IPS-18c (cell line): Measurements from ENCODE around the gene FTHL17.

Source experiments
- H3K4me3 ChIP-seq: 2 replicates; pipeline ENCODE4 v1.7.0; 2013; ENCODE audit warnings: low read depth, mild to moderate bottlenecking, low read length, moderate library complexity; ENCODE audit not compliant: insufficient read depth
- H3K9me3 ChIP-seq: one replicate; pipeline ENCODE4 v1.6.1; 2013; ENCODE audit warnings: mild to moderate bottlenecking, low read length, moderate library complexity; ENCODE audit not compliant: control insufficient read depth, insufficient read depth

Gene FTHL17

DNA sequence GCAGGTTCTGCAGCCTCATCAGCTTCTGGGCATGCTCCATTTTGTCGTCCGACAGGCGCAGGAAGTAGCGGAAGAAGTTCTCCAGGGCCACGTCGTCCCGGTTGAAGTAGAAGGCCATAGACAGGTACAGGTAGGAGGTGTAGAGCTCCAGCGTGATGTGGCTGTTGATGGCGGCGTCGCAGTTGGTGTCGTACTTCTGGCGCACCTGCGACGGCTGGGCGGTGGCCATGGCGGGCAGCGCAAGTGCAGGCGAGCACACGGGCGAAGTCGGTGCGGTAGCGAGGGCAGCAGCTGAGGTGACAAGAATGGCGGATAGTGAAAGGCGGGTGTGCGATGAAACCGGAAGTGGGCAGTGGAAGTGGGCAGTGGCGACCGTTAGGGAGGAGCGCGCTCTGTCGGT lies at the start of gene FTHL17:
TSS of gene FTHL17 (minus strand) at position 317 of the 400 bp plus-strand sequence. CDS start at position 229, 88 bp downstream.
- no peak within 1 kb of the TSS; the same call in 1 of the 2 replicates for H3K4me3 ChIP-seq
- peaks cover 8% of the 10 kb centered on the region for H3K9me3 ChIP-seq

DNA sequence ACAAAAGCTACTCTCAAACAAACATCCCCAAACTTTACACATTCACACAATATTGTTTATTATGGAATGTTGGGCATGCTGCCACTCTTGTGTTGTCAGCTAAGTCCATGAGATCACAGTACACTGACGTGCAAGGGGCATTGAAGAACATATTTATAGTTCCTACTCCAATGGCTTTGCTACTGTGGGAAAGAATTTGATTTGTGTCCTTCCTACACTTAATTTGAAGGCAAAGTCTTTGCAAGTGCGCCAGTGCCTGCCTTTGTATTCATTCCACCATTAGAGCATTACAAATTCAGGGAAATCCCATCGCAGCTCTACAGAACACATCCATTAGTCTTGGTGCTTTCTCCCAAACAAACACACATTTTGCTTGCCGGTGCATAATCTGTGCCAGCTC lies 45.4 kb upstream of the FTHL17 start:
- Histone ChIP-seq H3K9me3 (no peaks in the 10 kb centered on the region), H3K4me3 (no peak overlapping the region)

DNA sequence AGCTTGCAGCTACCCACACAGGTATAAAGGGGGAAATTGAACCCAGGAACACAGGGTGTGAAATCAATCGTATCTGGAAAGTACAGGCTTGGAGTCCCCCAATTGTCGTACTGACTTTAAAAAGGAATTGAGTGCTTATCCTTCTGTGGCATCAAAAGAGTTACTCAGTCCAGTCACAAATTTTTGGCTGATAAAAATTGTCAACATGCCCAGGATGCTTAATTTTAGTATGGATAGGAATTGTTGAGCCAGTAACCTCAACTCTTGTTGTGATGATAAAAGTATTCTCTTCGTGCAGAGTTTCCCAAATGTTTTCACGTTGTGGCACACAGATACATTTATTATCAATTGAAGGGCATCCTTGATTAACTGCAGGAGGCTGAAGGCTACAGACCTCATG lies 43.6 kb upstream of the FTHL17 start:
- H3K4me3 ChIP-seq = no peak overlapping the region
- no peaks in the 10 kb centered on the region for H3K9me3 ChIP-seq

DNA sequence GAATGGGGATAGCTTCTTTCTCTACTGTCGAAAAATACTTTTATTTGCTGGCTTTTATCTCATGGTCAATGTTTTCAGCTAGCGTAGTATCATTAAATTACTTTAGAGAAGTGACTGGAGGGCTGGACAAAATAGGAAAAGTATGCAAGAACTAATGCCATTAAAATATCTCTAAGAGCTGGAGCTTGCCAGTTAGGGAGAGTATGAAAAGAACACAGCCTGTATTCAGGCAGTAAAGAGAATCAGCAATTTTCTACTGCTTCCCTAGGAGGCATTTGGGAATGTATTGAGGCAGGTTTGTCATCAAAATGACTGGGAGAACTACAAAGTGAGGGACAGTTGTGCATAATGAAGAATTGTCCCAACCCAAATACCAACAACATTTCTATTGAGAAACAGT lies 43.0 kb upstream of the FTHL17 start:
- Histone ChIP-seq H3K9me3 (no peaks in the 10 kb centered on the region), H3K4me3 (no peak overlapping the region)

DNA sequence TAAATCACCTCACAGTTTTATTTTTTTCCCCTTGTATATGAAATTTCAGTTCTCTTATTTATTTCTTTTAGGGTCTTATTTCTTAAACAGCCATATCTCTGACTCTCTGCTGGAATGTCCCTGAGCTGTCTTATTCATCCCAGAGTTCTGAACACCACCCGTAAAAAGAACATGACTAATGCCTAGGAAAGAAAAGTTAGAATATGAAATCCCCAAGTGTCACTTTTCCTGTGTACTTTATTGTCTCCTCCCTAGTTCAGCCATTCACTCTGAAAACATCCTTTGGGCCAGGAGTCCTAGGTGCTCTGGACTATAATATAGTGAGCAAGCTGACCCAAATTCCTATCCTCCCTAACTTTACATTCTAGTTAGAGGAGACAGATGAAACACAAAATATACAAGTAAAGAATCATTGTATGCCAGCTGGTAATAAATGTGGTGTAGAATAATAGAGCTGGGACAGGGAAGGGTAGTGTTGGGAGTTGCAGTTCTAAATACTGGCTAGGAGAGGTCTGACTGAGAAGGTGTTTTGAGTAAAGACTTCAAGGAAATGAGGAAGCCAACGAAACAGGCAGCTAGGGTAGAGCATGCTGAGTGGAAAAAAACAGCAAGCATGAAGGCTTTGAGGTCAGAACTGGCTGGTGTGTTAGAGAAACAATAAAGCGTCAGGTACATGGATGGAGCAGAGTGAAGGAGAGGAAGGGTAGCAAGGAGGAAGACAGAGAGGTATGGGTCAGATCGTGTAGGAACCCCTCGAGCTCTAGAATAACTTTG lies 40.6 kb upstream of the FTHL17 start:
- H3K4me3 ChIP-seq = no peak overlapping the region
- H3K9me3 ChIP-seq = no peaks in the 10 kb centered on the region

DNA sequence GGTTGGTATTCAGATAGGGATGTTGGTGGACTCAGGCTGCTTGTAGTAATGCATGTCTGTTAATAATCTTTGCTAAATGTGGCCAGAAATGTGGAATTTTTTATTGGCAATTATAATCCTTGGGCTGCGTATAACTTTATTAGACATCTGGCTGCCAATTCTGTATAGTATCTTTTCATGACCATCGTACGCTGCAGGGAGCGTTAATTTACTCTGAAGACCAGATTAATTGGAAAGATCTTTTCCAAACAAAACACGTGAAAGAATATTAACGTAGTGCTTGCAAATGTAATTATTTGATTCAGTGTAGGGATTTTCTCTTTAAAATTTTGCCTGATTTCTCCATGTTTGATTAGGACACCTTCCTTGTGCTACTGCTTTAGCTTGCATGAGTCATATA lies 38.8 kb upstream of the FTHL17 start:
- Histone ChIP-seq H3K9me3 (no peaks in the 10 kb centered on the region), H3K4me3 (no peak overlapping the region)

DNA sequence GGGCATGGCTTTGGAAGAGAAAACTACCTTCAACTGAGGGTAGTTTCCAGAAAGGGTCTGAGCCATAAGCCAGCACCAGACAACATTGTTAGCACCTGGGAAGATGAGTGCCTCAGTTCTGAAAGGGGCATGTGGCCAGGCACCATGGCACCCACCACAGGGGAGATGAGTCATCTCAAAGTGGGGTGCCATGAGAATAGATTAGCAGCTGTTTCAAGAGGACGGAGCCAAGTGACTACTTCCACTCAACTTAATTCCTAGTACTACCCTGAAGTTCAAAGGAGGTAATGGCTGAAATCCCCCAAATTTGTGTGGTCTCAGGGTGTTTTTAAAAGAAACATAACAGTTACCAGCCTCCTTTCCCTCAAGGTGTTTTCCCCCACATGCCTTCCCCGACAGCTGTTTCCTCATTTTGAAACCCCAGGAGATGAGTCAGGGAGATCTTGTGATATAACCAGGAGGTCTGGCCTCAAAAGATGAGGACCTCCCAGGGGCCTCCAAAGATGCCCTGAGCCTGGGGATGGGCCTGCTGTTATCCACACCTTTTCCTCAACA lies 27.8 kb upstream of the FTHL17 start:
- no peak overlapping the region for H3K4me3 ChIP-seq
- H3K9me3 ChIP-seq = no peaks in the 10 kb centered on the region

DNA sequence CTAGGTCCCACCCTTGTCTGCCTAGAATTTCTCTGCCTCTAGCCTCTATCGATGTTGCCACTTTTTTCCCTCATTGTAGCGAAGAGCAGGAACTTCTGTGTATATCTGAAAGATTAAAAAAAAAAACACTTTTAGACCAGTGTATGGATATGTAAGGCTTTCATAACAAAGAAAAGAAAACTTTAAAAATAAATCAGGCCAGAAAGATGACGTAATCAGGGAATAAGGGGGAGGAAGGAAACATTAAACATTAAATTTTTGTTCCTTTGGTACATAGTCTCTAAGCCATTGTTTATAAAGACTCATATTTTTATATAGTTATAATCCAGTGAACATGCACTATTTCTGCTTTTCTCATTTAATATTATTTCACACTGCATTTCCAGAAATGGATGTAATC lies 26.2 kb upstream of the FTHL17 start:
- H3K4me3 ChIP-seq = no peak overlapping the region
- peaks cover 2% of the 10 kb centered on the region for H3K9me3 ChIP-seq

DNA sequence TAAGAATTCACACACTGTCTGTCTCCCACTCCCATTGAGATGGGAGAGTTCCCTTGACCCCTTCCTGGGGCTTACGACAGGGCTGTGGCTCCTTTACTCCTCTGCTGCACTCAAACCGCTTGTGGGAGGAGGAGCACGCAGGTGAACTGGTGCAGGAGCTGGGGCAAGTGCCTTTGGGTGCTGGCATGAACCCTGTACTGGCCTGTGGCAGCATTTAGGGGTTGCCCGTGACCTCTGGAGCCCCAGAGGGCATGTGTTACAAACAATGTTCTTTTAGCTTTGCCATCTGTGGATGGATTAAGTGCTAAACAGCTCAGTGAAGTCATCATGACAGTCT lies 21.8 kb upstream of the FTHL17 start:
- H3K9me3 ChIP-seq = peaks cover 2% of the 10 kb centered on the region
- no peak overlapping the region for H3K4me3 ChIP-seq

DNA sequence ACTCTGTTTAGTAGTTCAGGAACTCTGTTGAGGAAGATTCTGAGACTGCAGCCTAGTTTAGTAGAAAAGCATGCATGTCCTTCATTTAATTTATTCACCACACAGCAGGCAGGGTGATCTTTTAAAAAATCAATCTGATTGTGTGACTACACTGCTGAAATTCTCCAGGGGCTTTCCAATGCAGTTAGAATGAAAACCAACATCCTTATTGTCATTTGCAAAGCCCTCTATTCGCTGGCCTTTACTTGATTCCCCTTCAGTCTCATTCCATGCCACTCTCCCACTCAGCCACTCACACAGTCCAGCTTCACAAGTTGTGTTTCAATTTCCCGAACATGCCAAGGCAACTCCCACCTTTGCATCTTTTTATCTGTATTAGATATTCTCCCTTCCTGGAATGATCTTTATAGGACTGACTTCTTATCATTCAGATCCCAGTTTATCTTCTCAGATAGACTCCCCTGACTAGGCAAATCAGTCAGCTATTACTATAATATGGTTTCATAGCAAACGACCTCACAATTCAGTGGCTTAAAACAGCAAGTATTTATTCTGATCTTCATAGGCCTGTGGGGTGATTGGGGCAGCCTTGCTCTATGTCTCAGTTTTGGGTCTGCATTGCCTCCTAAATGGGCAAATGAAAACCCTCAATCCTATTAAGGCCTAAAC lies 21.3 kb upstream of the FTHL17 start:
- Histone ChIP-seq H3K9me3 (peaks cover 2% of the 10 kb centered on the region), H3K4me3 (no peak overlapping the region)

DNA sequence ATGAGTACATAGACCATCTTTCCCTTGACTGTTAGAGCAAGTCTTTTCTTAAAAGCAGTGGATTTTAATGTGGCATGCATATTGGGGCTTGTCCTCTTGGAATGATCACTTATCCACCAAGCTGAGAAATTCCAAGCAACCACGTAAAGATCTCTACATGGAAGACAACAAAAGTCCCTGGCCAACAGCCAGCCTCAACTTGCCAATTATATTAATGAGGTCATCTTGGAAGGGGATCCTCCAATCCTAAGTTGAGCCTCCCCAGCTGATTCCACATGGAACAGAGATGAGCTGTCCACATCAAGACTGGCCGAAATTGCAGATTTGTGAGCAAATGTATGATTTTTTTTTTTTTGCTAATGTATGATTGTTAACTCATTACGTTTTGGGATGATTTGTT lies 20.6 kb upstream of the FTHL17 start:
- no peak overlapping the region for H3K4me3 ChIP-seq
- peaks cover 2% of the 10 kb centered on the region for H3K9me3 ChIP-seq

DNA sequence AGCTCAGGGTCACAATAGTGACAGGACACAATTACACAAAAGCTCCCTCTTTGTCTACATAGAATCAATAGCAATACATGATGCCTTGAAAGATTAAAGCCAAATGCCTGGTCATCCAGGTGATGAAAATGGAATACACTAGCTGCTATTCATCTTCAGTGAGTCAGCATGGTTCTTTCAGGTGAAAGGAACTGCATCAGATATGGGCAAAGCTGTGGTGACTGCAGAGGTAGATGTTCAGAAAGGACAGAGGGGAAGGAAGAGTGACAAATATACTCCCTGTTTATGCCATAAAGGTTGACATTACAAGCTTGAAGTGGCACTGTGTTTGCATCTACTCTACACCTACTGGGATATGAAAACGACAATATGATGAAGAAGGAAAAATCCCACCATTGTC lies 20.0 kb upstream of the FTHL17 start:
- no peak overlapping the region for H3K4me3 ChIP-seq

DNA sequence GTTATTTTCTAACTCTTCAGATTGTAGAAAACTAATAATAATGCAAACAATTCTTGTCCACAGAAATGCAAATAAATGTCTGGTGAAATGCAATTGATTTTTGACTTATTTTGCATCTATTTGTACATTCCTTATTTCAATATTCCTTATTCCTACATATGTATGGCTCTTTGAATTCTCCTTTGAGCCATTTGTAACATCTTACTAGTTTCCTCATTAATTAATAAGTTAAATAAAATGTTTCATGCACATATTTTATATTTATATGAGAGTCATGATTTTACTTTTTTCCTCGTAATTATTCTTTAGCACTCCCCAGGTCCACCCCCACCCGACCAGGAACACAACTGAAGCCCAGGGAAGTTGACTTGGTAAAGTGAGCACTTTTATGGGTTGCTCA lies 2.7 kb upstream of the FTHL17 start:
- Histone ChIP-seq H3K4me3 (no peak overlapping the region), H3K9me3 (peaks cover 8% of the 10 kb centered on the region)

More for the DNA sequence above, 20.0 kb upstream of the FTHL17 start:
- H3K9me3 ChIP-seq = peaks cover 2% of the 10 kb centered on the region

DNA sequence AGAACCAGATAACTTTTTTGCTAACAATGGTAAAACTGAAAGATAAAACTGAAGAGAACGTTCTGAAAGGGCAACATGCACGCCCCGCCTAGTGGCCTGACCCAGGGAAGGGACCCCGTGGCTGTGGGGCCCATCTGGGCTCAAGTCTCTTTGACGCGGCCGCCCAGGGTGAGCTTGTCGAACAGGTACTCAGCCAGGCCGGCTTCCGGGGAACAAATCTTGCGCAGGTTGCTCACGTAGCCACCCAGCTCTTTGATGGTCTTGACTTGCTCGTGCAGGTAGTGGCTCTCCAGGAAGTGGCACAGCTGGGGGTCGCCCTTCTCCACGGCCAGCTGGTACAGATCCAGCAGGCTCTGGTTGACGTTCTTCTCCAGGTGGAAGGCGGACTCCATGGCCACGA lies 579 bp downstream of the FTHL17 start:
- H3K4me3 ChIP-seq = no peak overlapping the region

DNA sequence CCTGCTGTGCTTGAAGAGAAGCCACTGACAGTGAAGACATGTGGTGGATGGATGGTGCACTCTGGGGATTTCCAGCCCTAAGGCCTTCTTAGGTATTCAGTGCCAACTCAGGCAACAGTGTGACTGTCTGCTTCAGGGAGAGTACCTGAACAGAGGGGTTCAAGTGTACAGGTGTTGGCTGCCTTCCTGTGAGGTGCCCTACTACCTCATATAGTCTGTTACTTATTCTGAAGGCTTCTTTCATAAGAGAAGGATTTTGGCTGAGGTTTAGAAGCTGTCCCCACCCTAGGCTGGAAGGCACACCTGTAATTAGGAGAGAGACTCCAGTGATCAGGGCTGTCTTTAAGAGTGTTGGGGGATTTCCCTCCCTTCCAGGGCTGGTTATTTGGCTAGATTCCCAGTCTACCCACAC lies 1.8 kb downstream of the FTHL17 start:
- peaks cover 6% of the 10 kb centered on the region for H3K9me3 ChIP-seq
- no peak overlapping the region for H3K4me3 ChIP-seq

More for the DNA sequence above, 579 bp downstream of the FTHL17 start:
- H3K9me3 ChIP-seq = peaks cover 8% of the 10 kb centered on the region

DNA sequence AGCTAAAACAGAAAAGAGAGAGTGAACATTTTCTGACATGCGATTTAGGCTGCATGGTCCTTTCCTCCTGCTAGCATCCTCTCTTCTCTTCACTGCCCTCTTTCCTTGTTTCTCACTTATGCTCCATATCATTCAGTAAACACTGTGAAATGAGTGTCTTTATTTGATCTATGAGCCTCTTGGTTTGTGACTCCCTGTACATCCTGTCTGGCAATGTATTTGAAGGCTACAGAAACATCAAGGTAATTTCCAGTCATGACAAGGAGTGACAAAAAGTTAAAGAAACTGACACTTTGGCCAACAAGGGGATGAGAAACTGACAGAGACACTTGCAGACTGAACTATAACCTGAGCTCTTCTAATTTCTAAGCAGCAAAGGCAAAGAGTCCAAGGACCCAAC lies 8.7 kb downstream of the FTHL17 start:
- no peaks in the 10 kb centered on the region for H3K9me3 ChIP-seq

DNA sequence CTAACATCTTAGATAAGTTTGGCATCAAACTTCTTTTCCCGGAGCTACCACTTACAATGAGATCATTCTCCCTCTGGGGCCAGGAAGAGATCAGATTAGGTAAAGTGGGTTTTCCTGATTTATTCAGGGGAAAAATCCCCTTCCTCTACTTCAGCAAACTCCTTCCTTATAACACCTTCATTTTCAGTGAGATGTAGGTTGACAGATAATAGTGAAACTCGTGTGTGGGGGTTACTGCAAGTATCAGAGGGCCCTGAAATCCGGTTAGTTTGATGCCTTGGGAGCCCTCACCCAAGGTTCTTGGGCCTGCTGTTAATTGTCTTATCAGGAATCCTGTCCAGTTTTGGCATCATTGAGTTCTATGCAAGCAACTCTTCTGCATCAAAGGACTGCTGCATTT lies 10.8 kb downstream of the FTHL17 start:
- no peaks in the 10 kb centered on the region for H3K9me3 ChIP-seq
- no peak overlapping the region for H3K4me3 ChIP-seq

More for the DNA sequence above, 8.7 kb downstream of the FTHL17 start:
- no peak overlapping the region for H3K4me3 ChIP-seq

DNA sequence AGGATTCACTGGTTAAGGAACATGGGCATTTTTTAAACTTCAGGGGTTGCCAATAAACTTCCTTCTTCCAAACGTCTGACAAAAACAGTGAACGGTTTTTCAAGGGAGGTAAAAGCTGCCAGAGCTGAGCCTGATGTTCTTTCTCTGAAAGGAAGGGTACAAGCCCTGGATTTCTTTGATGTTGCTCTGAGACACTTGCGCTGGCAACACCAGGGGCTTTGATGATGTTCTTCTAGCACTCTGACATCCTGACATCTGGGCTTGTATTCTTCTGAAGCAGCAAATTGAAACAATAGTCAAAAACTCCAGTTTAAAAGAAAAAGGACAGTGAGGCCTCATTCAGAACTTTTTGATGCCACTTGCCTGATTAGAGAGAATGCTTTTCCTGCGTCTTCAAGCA lies 11.8 kb downstream of the FTHL17 start:
- Histone ChIP-seq H3K9me3 (no peaks in the 10 kb centered on the region), H3K4me3 (no peak overlapping the region)
